CD14-positive monocyte (primary cell): ENCODE data around the gene BIRC5. TPM values are rescaled to one million over a fixed set of nuclear protein-coding genes. Genes with fewer than 3 reads are reported as not detected.

Source experiments
- DNase-seq, 3 donors: peaks; one replicate each; pipeline ENCODE4 v3.0.0-alpha.2; 2011 to 2022
- H2AFZ ChIP-seq: 2 replicates; pipeline ENCODE4 v1.6.0; 2012; ENCODE audit warnings: mild to moderate bottlenecking, low read depth, low read length, inconsistent platforms; ENCODE audit not compliant: insufficient read depth, poor library complexity, severe bottlenecking
- H3K27ac ChIP-seq, 2 donors: 1 replicate in 1 of 2; 2 replicates in 1 of 2; pipeline ENCODE4 v1.5.1; 2012 to 2013; ENCODE audit warnings: low read length in 2 of 2, control low read depth in 1 of 2, inconsistent platforms in 1 of 2, low read depth in 1 of 2, mild to moderate bottlenecking in 1 of 2
- H3K27me3 ChIP-seq, 2 donors: one replicate each; pipeline versions ENCODE4 v1.6.0 to v1.6.1; 2011 to 2013; ENCODE audit warnings: low read length in 2 of 2; ENCODE audit not compliant: control insufficient read depth in 2 of 2, insufficient read depth in 2 of 2
- H3K36me3 ChIP-seq, 2 donors: replicated peaks in 1 of 2; 1 replicate in 1 of 2; 2 replicates in 1 of 2; pipeline versions ENCODE4 v1.5.1 to v1.6.1; 2012 to 2013; ENCODE audit warnings: low read length in 2 of 2, control low read depth in 1 of 2, inconsistent platforms in 1 of 2, mild to moderate bottlenecking in 1 of 2; ENCODE audit not compliant: insufficient read depth in 2 of 2, control insufficient read depth in 1 of 2
- H3K4me1 ChIP-seq, 2 donors: 1 replicate in 1 of 2; 2 replicates in 1 of 2; pipeline versions ENCODE4 v1.5.1 to v1.6.1; 2012 to 2013; ENCODE audit warnings: low read length in 2 of 2, control low read depth in 1 of 2, inconsistent platforms in 1 of 2, mild to moderate bottlenecking in 1 of 2, moderate library complexity in 1 of 2; ENCODE audit not compliant: insufficient read depth in 2 of 2, control insufficient read depth in 1 of 2
- H3K4me2 ChIP-seq: replicated peaks from 2 replicates; pipeline ENCODE3; 2012; ENCODE audit warnings: low read length, moderate library complexity, mild to moderate bottlenecking; ENCODE audit not compliant: poor library complexity, severe bottlenecking; ENCODE audit errors: extremely low read depth
- H3K4me3 ChIP-seq, 3 experiments: fragments of 200-600 bp in 1 of 3; sonication (generic) in 1 of 3; replicated peaks in 1 of 3; 1 replicate in 2 of 3; 2 replicates in 1 of 3; pipeline ENCODE4 v1.5.1; 2011 to 2013; ENCODE audit warnings: low read length in 3 of 3, mild to moderate bottlenecking in 3 of 3, control low read depth in 2 of 3, low read depth in 2 of 3, inconsistent platforms in 1 of 3, moderate library complexity in 1 of 3
- H3K79me2 ChIP-seq: 2 replicates; pipeline ENCODE4 v1.6.0; 2012; ENCODE audit warnings: mild to moderate bottlenecking, control low read depth, inconsistent platforms, low read length, moderate library complexity; ENCODE audit not compliant: insufficient read depth
- H3K9ac ChIP-seq: 2 replicates; pipeline ENCODE4 v1.6.0; 2017; ENCODE audit warnings: low read length, mild to moderate bottlenecking; ENCODE audit not compliant: insufficient read depth, poor library complexity, severe bottlenecking
- H3K9me3 ChIP-seq, 2 donors: replicated peaks in 1 of 2; 1 replicate in 1 of 2; 2 replicates in 1 of 2; pipeline versions ENCODE4 v1.5.1 to v1.6.1; 2012 to 2013; ENCODE audit warnings: low read length in 2 of 2, control low read depth in 1 of 2; ENCODE audit not compliant: control insufficient read depth in 1 of 2, insufficient read depth in 1 of 2
- H4K20me1 ChIP-seq: 2 replicates; pipeline ENCODE4 v1.6.0; 2012; ENCODE audit warnings: mild to moderate bottlenecking, low read length, control low read depth, moderate library complexity; ENCODE audit not compliant: insufficient read depth
- H3K27ac Mint-ChIP-seq, 7 donors: one replicate each; pipeline ENCODE4 v1.8.0; 2020; ENCODE audit warnings: mild to moderate bottlenecking in 7 of 7, mixed read lengths in 7 of 7, moderate library complexity in 6 of 7, inconsistent platforms in 2 of 7
- H3K27me3 Mint-ChIP-seq, 3 donors: one replicate each; pipeline ENCODE4 v1.8.0; 2021 to 2022; ENCODE audit warnings: low read depth in 3 of 3, mild to moderate bottlenecking in 3 of 3, mixed read lengths in 3 of 3, moderate library complexity in 3 of 3, inconsistent platforms in 1 of 3
- H3K36me3 Mint-ChIP-seq, 2 donors: one replicate each; pipeline ENCODE4 v1.8.0; 2020; ENCODE audit warnings: mixed read lengths in 2 of 2, inconsistent platforms in 1 of 2, mild to moderate bottlenecking in 1 of 2
- H3K4me1 Mint-ChIP-seq: one replicate; pipeline ENCODE4 v1.8.0; 2020; ENCODE audit warnings: mild to moderate bottlenecking, mixed read lengths
- H3K4me3 Mint-ChIP-seq, 2 donors: one replicate each; pipeline ENCODE4 v1.8.0; 2020; ENCODE audit warnings: mild to moderate bottlenecking in 2 of 2, mixed read lengths in 2 of 2, moderate library complexity in 1 of 2
- H3K9me3 Mint-ChIP-seq, 7 donors: one replicate each; pipeline ENCODE4 v1.8.0; 2020 to 2022; ENCODE audit warnings: mixed read lengths in 7 of 7, mild to moderate bottlenecking in 6 of 7, moderate library complexity in 6 of 7, inconsistent platforms in 2 of 7
- CTCF ChIP-seq: fragments of 200-600 bp; IDR thresholded peaks from one replicate; pipeline ENCODE4 v1.8.0; 2022; ENCODE audit warnings: antibody characterized with exemption, mild to moderate bottlenecking
- WGBS: methylation state at CpG from one replicate; pipeline ENCODE4 v1.1.5; 2013; ENCODE audit warnings: missing lambda C conversion rate; ENCODE audit not compliant: insufficient coverage; 5-methylcytosine and 5-hydroxymethylcytosine counted together
- intact Hi-C, 2 donors: fragments of 100-400 bp; cut with micrococcal nuclease; formaldehyde crosslinking; loops; one replicate each; pipeline versions ENCODE4 v1.15.0 to v1.15.1; 2023
- polyA plus RNA-seq, 3 donors: library from polyadenylated mRNA; depleted of rRNA in 1 of 3; unstranded in 2 of 3; stranded (reverse) in 1 of 3; fragments of 300-500 nt in 2 of 3; fragments of >200 nt in 1 of 3; fragmentation: Illumina TruSeq in 2 of 3; gene quantifications; 1 replicate in 2 of 3; 2 replicates in 1 of 3; pipeline ENCODE4 v1.2.3, GENCODE V29; 2012 to 2021

The BIRC5 gene
- polyA plus RNA-seq, 3 donors, result 0.20 TPM; not detected in 2

- intact Hi-C loops, result no loop called here
- Histone ChIP-seq H3K4me2 (no peak overlapping the region), H3K4me1 (no peaks in the 10 kb centered on the region), H3K4me3 (no peak overlapping the region), H3K79me2 (no peaks in the 10 kb centered on the region), H3K27ac (no peak overlapping the region), H3K36me3 (no peaks in the 10 kb centered on the region), H3K9me3 (no peaks in the 10 kb centered on the region), H3K27me3 (no peaks in the 10 kb centered on the region), H4K20me1 (no peaks in the 10 kb centered on the region), H3K9ac (no peak overlapping the region), H2AFZ (no peak overlapping the region)
- peaks cover 3 to 5% (median 3%) of the 10 kb centered on the region in 3 donors for H3K27me3 Mint-ChIP-seq
- peak overlapping the region in 4 of 7 donors; percentile 43 to 80 (median 62) for H3K27ac Mint-ChIP-seq
- H3K9me3 Mint-ChIP-seq, result peaks cover 0 to 3% (median 0%) of the 10 kb centered on the region in 7 donors
- DNase-seq, result peak; percentile 69 to 82 (median 77)
- WGBS, result 66% methylated on average over 13 of the region's 21 CpGs
- no peaks in the 10 kb centered on the region for H3K36me3 Mint-ChIP-seq
- H3K4me3 Mint-ChIP-seq, result no peak overlapping the region
- TF ChIP-seq CTCF, result no peak
- H3K4me1 Mint-ChIP-seq, result peaks cover 13% of the 10 kb centered on the region
Observed at GRCh38 chr17:78242024-78242742, 28.1 kb downstream of the BIRC5 start.

GRCh38 chr17:78247304-78247703 is 33.3 kb downstream of the BIRC5 start:
- H3K4me3 Mint-ChIP-seq, result peak overlapping the region in 1 of 2 donors; percentile 37
- H3K27ac ChIP-seq, result no peak overlapping the region

More at GRCh38 chr17:78247304-78247703, 33.3 kb downstream of the BIRC5 start:
- Mint-ChIP-seq H3K4me1 (peaks cover 19% of the 10 kb centered on the region), H3K9me3 (peaks cover 0 to 3% (median 0%) of the 10 kb centered on the region in 7 donors), H3K27me3 (peaks cover 6 to 10% (median 7%) of the 10 kb centered on the region in 3 donors), H3K27ac (no peak overlapping the region), H3K36me3 (no peaks in the 10 kb centered on the region)
- Histone ChIP-seq H3K36me3 (no peaks in the 10 kb centered on the region), H2AFZ (no peak overlapping the region), H3K79me2 (no peaks in the 10 kb centered on the region), H3K4me3 (no peak overlapping the region), H3K4me1 (peaks cover 4 to 12% of the 10 kb centered on the region in 2 donors), H3K27me3 (peaks cover 0 to 8% of the 10 kb centered on the region in 2 donors), H3K4me2 (no peak overlapping the region), H4K20me1 (no peaks in the 10 kb centered on the region), H3K9ac (no peak overlapping the region), H3K9me3 (no peaks in the 10 kb centered on the region)
- DNase-seq, result no peak
- intact Hi-C loops, result no loop called here
- no CpG with 5 or more reads among the region's 8 CpGs for WGBS
- TF ChIP-seq CTCF, result no peak
